Measurements from ENCODE around the gene FOXL1.

- TF ChIP-seq, protein P1, sequence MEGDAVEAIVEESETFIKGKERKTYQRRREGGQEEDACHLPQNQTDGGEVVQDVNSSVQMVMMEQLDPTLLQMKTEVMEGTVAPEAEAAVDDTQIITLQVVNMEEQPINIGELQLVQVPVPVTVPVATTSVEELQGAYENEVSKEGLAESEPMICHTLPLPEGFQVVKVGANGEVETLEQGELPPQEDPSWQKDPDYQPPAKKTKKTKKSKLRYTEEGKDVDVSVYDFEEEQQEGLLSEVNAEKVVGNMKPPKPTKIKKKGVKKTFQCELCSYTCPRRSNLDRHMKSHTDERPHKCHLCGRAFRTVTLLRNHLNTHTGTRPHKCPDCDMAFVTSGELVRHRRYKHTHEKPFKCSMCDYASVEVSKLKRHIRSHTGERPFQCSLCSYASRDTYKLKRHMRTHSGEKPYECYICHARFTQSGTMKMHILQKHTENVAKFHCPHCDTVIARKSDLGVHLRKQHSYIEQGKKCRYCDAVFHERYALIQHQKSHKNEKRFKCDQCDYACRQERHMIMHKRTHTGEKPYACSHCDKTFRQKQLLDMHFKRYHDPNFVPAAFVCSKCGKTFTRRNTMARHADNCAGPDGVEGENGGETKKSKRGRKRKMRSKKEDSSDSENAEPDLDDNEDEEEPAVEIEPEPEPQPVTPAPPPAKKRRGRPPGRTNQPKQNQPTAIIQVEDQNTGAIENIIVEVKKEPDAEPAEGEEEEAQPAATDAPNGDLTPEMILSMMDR (IDR thresholded peaks at IDR 0.05) = no peak
- TF ChIP-seq, protein P2, sequence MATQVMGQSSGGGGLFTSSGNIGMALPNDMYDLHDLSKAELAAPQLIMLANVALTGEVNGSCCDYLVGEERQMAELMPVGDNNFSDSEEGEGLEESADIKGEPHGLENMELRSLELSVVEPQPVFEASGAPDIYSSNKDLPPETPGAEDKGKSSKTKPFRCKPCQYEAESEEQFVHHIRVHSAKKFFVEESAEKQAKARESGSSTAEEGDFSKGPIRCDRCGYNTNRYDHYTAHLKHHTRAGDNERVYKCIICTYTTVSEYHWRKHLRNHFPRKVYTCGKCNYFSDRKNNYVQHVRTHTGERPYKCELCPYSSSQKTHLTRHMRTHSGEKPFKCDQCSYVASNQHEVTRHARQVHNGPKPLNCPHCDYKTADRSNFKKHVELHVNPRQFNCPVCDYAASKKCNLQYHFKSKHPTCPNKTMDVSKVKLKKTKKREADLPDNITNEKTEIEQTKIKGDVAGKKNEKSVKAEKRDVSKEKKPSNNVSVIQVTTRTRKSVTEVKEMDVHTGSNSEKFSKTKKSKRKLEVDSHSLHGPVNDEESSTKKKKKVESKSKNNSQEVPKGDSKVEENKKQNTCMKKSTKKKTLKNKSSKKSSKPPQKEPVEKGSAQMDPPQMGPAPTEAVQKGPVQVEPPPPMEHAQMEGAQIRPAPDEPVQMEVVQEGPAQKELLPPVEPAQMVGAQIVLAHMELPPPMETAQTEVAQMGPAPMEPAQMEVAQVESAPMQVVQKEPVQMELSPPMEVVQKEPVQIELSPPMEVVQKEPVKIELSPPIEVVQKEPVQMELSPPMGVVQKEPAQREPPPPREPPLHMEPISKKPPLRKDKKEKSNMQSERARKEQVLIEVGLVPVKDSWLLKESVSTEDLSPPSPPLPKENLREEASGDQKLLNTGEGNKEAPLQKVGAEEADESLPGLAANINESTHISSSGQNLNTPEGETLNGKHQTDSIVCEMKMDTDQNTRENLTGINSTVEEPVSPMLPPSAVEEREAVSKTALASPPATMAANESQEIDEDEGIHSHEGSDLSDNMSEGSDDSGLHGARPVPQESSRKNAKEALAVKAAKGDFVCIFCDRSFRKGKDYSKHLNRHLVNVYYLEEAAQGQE (IDR thresholded peaks at IDR 0.05; ENCODE audit: insufficient read depth in 1 of 2, low read depth in 2 of 2, low read length in 1 of 2) = no peak
- TF ChIP-seq POLR2AphosphoS5 (IDR thresholded peaks at IDR 0.05; ENCODE audit: low read depth, low read length) = no peak
- TF ChIP-seq TCF7L2 (IDR thresholded peaks at IDR 0.05; ENCODE audit: low read depth, low read length) = no peak
- no peak for TF ChIP-seq SIN3A (IDR thresholded peaks at IDR 0.05; ENCODE audit: borderline replicate concordance, insufficient read depth, low read depth, low read length)
Observed at GRCh38 chr16:86587487-86587886, 9.1 kb downstream of the FOXL1 start.
